GM19239 (cell line): Measurements from ENCODE around the gene THRB.
"Not testable (repeated sequence)": the region's sequence is repeated elsewhere in the genome, so short reads cannot be mapped to it uniquely, and the experiment has no call there.

ENCODE experiments used
- DNase-seq: peaks from one replicate; pipeline ENCODE4 v3.0.0; 2011; ENCODE audit warnings: low spot score; ENCODE audit not compliant: insufficient read length
- FAIRE-seq: peaks from 2 replicates; lab custom pipeline; 2011; peaks lifted over from hg19 to GRCh38; lab: Jason Lieb, UNC

THRB gene

GRCh38 chr3:24457719-24458118 lies 36.9 kb downstream of the THRB start:
- DNase-seq (no peak), FAIRE-seq (no peak)

- DNase-seq: no peak
- no peak for FAIRE-seq
Measured at GRCh38 chr3:24454856-24455255, 39.8 kb downstream of the THRB start.

DNA sequence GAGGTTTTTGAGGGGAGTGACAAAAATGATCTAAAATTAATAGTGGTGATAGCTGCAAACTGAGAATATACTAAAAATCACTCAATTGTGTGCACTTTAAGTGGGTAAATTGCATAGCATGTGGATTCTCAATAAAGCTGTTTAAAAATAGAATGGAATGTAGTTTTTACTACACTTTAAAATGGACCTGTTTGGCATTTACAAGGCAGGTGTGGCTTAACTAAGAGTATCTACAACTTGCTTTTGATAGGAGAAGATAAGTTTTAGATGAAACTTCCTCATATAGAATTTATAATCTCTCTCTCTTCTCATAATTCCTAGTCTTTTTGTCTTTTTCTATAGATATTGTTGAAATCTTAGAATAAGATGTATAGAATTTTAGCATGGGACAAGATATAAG lies 40.3 kb downstream of the THRB start:
- DNase-seq: no peak
- FAIRE-seq: no peak

- no peak for FAIRE-seq
Measured at GRCh38 chr3:24451461-24452099, 43.1 kb downstream of the THRB start.

GRCh38 chr3:24450160-24450907 lies 44.3 kb downstream of the THRB start:
- no peak for DNase-seq
- no peak for FAIRE-seq

More at GRCh38 chr3:24451461-24452099, 43.1 kb downstream of the THRB start:
- no peak for DNase-seq

GRCh38 chr3:24447836-24448235 lies 46.8 kb downstream of the THRB start:
- DNase-seq: no peak
- no peak for FAIRE-seq

GRCh38 chr3:24446032-24446431 lies 48.6 kb downstream of the THRB start:
- FAIRE-seq: no peak

DNA sequence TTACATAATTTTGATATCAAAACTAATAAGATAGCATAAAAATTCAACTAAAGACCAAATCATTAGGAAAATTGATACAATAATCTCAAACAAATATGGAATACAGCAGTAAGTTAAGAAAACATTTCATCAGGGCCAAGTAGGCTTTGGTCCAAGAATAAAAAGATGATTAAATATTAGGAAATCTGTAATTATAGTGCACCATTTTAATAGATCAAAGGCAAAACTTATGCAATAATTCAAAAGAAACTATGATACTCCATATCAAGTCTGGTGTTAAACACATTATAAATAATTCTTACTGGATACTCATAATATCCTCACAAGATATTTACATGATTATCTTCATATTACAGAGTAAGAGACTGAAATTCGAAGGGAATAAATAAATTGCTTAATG lies 51.2 kb downstream of the THRB start:
- DNase-seq (no peak), FAIRE-seq (no peak)

More at GRCh38 chr3:24446032-24446431, 48.6 kb downstream of the THRB start:
- DNase-seq: no peak

GRCh38 chr3:24440760-24441464 lies 53.7 kb downstream of the THRB start:
- DNase-seq: no peak
- no peak for FAIRE-seq

DNA sequence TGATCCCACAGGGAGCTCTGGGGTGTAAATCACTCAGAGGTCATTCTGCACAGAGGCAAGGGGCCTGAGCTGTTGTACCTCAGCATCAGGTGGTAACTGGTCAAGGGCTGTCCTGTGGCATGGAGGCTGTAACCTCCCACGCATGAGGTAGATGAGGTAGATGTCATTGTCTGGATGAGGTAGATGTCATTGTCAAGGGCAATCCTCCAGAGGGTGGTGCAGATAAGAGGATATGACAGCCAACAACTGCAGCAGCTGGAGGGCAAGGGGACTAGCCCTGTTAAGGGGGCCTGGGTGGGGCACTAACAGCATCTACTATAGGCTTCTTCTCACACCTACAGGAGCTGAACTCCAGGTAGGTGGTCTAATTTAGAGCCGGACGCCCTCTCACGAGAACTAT lies 55.6 kb downstream of the THRB start:
- FAIRE-seq (no peak), DNase-seq (no peak)

GRCh38 chr3:24437326-24437725 lies 57.3 kb downstream of the THRB start:
- no peak for DNase-seq
- no peak for FAIRE-seq

DNA sequence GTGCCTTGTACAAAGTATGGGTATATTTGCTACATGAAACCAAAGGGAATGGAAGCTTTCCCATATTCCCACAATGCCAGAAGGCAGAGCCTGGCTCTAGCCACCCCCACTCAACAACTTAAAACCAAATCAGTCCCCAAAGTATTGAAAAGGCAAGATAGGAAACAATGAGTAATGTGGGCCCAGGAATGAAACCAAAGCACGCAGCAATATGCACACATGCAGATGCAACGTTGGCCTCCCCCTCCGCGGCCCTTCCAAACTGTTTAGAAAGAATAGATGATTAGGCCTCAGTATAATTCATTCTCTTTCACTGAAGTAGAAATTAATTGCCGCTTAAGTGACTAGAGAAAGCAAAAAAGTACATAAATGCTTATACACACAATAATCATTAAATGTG lies 59.1 kb downstream of the THRB start:
- DNase-seq (no peak), FAIRE-seq (no peak)

DNA sequence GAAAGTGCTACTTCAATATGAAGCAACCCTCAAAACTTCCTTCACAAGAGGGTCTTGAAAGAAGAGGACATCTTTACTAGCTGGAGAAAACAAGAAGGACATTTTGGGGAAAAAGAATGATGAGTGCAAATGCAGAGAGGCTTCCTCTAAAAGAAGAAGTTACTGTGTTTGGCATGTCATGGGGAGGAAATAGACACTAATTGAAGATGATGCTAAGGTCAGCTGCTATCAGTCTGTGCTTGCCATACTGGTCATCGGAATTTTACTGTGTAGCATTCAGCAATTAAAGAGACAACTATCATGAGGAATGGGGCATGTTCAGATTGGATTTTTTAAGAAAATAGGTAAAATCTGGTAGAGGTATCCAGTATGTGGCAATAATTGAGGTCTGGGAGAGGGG lies 60.0 kb downstream of the THRB start:
- FAIRE-seq (no peak), DNase-seq (no peak)

GRCh38 chr3:24433838-24434591 lies 60.6 kb downstream of the THRB start:
- DNase-seq (no peak), FAIRE-seq (no peak)

DNA sequence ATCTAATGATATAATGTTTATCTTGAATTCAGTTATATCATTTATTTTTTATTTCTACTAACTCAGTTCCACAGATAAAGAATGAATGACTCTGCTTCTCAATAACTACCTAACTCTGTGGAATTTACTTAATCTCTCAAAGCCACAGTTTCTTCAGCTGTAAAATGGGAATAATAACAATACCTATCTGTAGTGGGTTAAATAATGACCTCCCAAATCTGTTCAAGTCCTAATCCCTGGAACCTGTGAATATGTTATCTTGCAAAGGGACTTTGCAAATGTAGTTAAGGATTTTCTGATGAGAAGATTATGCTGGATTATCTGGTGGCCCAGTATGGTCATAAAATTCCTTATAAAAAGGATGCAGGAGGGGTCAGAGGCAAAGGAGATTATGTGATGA lies 61.7 kb downstream of the THRB start:
- DNase-seq (no peak), FAIRE-seq (no peak)

DNA sequence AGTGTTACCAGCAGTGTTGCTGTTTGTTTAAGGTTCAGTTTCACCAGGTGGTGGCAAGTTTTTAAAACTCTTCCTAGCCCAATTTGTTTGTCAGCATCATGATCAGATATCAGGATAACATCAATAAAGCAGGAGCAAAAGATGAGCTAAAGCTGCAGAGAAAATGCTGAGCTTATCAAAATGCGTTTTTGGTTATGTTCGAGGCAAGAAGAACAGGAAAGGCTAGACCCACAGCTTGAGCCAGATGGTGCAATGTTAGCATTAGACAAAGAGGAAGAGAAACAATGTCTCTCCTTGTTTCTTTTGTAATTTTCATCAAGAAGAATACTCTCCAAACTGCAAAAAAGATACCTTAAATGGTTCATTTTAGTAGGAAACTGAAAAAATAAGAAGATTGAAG lies 66.2 kb downstream of the THRB start:
- DNase-seq (no peak), FAIRE-seq (no peak)

DNA sequence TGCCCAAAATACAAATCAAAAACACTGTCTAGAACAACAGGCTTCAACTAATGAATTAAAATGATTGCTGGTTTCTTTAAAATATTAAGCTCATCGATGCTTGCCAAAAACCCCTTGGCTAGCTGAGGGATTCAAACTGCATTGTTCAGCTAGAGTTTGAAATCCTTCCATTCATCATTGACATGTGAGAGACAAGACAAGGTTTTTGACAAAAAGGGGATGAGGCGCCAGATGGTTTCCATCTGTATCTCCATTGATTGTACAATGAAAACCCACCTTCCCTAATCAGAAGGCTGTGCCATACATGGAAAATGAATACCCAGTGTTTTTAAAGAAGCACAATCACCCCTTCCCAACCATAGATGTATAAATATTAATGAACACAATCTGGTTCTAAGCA lies 67.8 kb downstream of the THRB start:
- FAIRE-seq (no peak), DNase-seq (no peak)

GRCh38 chr3:24420829-24421228 lies 73.8 kb downstream of the THRB start:
- FAIRE-seq, DNase-seq: not testable (repeated sequence)

DNA sequence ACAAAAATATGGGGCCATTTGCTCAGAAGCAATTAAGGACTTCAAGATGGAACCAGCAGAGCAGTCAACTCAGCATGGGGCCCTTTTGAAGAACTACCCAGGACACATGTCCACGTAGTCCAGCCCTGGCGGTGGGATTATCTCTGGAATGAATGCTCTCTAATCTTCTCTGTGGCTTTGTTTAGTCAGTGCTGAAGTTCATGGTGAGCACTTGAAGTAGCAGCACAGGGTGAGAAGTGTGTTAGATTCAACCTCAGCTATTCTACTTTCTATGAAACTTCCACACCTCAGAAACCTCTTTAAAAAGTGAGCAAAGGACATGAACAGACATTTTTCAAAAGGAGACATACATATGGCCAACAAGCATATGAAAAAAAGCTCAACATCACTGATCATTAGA lies 74.4 kb downstream of the THRB start:
- FAIRE-seq: no peak
- no peak for DNase-seq

- DNase-seq: no peak
- no peak for FAIRE-seq
Measured at GRCh38 chr3:24419067-24419791, 75.4 kb downstream of the THRB start.
